ENCODE measurements around the gene ZFHX3.

Gene ZFHX3

GRCh38 chr16:73034374-73034773 lies 13.6 kb downstream of the ZFHX3 start:
- Mint-ChIP-seq H3K4me3 (peak overlapping the region; percentile 1 to 47 (median 11)), H3K9me3 (no peaks in the 10 kb centered on the region), H3K27me3 (ENCODE audit: low read depth) (peaks cover 27% of the 10 kb centered on the region), H3K27ac (peak overlapping the region; percentile 72 to 92 (median 91)), H3K36me3 (ENCODE audit: low read depth) (no peaks in the 10 kb centered on the region), H3K4me1 (peaks cover 86% of the 10 kb centered on the region)
- TF ChIP-seq CTCF (IDR thresholded peaks at IDR 0.05; ENCODE audit: unreplicated experiment in 3 of 3): no peak

- Mint-ChIP-seq H3K27ac (peak overlapping the region; percentile 72 to 92 (median 91)), H3K36me3 (ENCODE audit: low read depth) (no peaks in the 10 kb centered on the region), H3K4me3 (peak overlapping the region; percentile 37 to 68 (median 64)), H3K27me3 (ENCODE audit: low read depth) (peaks cover 27% of the 10 kb centered on the region), H3K9me3 (no peaks in the 10 kb centered on the region), H3K4me1 (peaks cover 94% of the 10 kb centered on the region)
- TF ChIP-seq CTCF (IDR thresholded peaks at IDR 0.05; ENCODE audit: unreplicated experiment in 3 of 3): no peak
These were observed 14.5 kb downstream of the ZFHX3 start for GRCh38 chr16:73033271-73033998.

GRCh38 chr16:73032541-73033270 lies 15.2 kb downstream of the ZFHX3 start:
- H3K27ac Mint-ChIP-seq: peak overlapping the region; percentile 72 to 92 (median 91)
- TF ChIP-seq CTCF (IDR thresholded peaks at IDR 0.05; ENCODE audit: unreplicated experiment in 3 of 3): no peak
- no peaks in the 10 kb centered on the region for H3K9me3 Mint-ChIP-seq
- peak overlapping the region; percentile 28 to 70 (median 64) for H3K4me3 Mint-ChIP-seq
- H3K36me3 Mint-ChIP-seq (ENCODE audit: low read depth): no peaks in the 10 kb centered on the region
- peaks cover 93% of the 10 kb centered on the region for H3K4me1 Mint-ChIP-seq
- peaks cover 34% of the 10 kb centered on the region for H3K27me3 Mint-ChIP-seq (ENCODE audit: low read depth)

GRCh38 chr16:73031984-73032383 lies 15.9 kb downstream of the ZFHX3 start:
- H3K4me1 Mint-ChIP-seq: peaks cover 93% of the 10 kb centered on the region
- no peaks in the 10 kb centered on the region for H3K36me3 Mint-ChIP-seq (ENCODE audit: low read depth)
- H3K27ac Mint-ChIP-seq: peak overlapping the region; percentile 67 to 91 (median 72)
- no peak for TF ChIP-seq CTCF (IDR thresholded peaks at IDR 0.05; ENCODE audit: unreplicated experiment in 3 of 3)
- peak overlapping the region; percentile 28 to 70 (median 64) for H3K4me3 Mint-ChIP-seq
- peaks cover 34% of the 10 kb centered on the region for H3K27me3 Mint-ChIP-seq (ENCODE audit: low read depth)
- H3K9me3 Mint-ChIP-seq: no peaks in the 10 kb centered on the region

GRCh38 chr16:73031155-73031866 lies 16.6 kb downstream of the ZFHX3 start:
- H3K9me3 Mint-ChIP-seq: no peaks in the 10 kb centered on the region
- H3K27me3 Mint-ChIP-seq (ENCODE audit: low read depth): peaks cover 34% of the 10 kb centered on the region
- H3K36me3 Mint-ChIP-seq (ENCODE audit: low read depth): no peaks in the 10 kb centered on the region
- peaks cover 91% of the 10 kb centered on the region for H3K4me1 Mint-ChIP-seq
- peak overlapping the region; percentile 67 to 91 (median 72) for H3K27ac Mint-ChIP-seq
- TF ChIP-seq CTCF (IDR thresholded peaks at IDR 0.05; ENCODE audit: unreplicated experiment in 3 of 3): peak; percentile 14 to 41 (median 24)
- peak overlapping the region in 2 of 3 experiments; percentile 48 to 64 for H3K4me3 Mint-ChIP-seq

Measured in nephron (organoid).